22Rv1 (cell line): ENCODE measurements around the gene ZNF280D.

Experiments
- CTCF ChIP-seq: fragments of 450-650 bp; IDR thresholded peaks from 2 replicates; pipeline ENCODE4 v1.5.1; 2017; ENCODE audit warnings: mild to moderate bottlenecking
- ZFX ChIP-seq: fragments of 450-650 bp; IDR thresholded peaks from 2 replicates; pipeline ENCODE4 v1.6.1; 2017; ENCODE audit warnings: antibody characterized with exemption, borderline replicate concordance

- TF ChIP-seq CTCF (no peak), ZFX (no peak)
These were observed 124.3 kb downstream of the ZNF280D start for GRCh38 chr15:56608993-56609392.
